GM12892 (cell line): Measurements from ENCODE around the gene NDRG4.

Experiments
- POLR2A ChIP-seq: IDR thresholded peaks from 2 replicates; pipeline ENCODE4 v1.6.1; 2011; ENCODE audit warnings: low read depth, low read length, control low read depth
- POLR2AphosphoS5 ChIP-seq: IDR thresholded peaks from 2 replicates; pipeline ENCODE4 v1.6.1; 2011; ENCODE audit warnings: low read depth, low read length, control low read depth

DNA sequence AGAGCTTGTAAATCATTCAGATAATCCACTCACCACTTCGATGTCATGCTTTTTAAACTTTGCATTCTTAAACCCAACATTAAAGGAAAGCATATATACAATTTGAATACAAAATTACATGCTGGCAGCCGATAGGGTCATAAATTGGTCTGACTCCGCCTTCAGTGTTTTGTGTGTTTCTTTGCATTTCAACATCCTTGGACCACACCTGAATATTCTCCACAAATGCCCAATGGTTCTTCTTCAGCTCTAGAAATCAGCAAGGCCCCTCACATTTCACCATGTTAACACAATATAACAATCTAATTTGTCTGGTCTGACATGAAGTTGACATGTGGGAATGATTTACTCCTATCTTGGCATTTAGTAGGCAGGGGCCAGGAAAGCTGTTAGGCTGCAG is 32.5 kb downstream of the NDRG4 start:
- TF ChIP-seq POLR2A (no peak), POLR2AphosphoS5 (no peak)
